HG02981 (cell line): Measurements from ENCODE around the gene GPN1.
"Not testable (repeated sequence)": the region's sequence is repeated elsewhere in the genome, so short reads cannot be mapped to it uniquely, and the experiment has no call there.

Experiments
- ATAC-seq: cut with Tn5 transposase; IDR thresholded peaks from one replicate; pipeline ENCODE4 v1.9.1; 2021; ENCODE audit warnings: mild to moderate bottlenecking, moderate library complexity; ENCODE audit not compliant: unreplicated experiment

GPN1 gene

DNA sequence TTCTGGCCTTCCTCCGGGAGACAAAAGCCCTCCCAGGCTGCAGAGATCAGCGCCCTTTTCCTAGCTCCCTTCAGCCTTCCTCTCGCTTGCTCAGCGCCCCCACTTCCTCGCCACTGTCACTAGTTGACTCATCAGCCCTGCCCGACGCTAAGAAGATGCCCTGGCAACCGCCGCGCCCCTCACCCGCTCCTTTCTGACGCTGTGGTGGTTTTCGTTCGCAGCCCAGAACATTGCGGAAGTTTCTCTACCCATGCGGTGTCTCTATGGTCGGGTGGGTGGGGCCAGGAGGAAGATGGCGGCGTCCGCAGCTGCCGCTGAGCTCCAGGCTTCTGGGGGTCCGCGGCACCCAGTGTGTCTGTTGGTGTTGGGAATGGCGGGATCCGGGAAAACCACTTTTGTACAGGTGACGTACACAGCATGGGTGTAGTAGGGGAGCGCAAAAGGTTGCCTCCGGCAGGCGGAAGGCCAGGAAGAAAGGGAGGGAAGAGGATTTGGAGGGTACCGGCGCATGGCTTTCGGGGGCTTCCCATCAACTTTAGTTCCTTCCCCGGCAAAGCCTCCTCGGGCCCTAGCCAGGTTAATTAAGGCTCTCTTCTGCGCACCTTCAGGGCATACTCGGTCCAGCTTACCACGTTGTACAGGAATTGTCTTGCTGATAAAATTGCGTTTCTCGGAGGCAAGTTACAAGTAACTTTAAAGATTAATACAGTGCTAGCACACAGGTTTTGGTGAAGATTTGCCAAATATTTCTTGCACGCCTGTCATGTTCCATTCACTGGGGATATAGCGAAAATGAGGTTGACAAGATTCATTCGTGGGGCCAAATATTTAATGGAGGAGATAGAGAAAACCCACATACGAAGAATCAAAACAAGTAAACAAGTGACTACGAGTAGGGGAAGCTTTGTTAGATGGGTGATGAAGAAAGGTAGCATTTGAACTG lies at the start of gene GPN1, which contains the start of gene CCDC121:
Gene GPN1 (plus strand): TSS at position 284 of the 943 bp plus-strand sequence. CDS start 9 bp downstream, at position 293.
Gene CCDC121 (minus strand): TSS at position 246 of the 943 bp plus-strand sequence. CDS start 1,213 bp downstream, outside the sequence.
- peak; percentile 98 for ATAC-seq

DNA sequence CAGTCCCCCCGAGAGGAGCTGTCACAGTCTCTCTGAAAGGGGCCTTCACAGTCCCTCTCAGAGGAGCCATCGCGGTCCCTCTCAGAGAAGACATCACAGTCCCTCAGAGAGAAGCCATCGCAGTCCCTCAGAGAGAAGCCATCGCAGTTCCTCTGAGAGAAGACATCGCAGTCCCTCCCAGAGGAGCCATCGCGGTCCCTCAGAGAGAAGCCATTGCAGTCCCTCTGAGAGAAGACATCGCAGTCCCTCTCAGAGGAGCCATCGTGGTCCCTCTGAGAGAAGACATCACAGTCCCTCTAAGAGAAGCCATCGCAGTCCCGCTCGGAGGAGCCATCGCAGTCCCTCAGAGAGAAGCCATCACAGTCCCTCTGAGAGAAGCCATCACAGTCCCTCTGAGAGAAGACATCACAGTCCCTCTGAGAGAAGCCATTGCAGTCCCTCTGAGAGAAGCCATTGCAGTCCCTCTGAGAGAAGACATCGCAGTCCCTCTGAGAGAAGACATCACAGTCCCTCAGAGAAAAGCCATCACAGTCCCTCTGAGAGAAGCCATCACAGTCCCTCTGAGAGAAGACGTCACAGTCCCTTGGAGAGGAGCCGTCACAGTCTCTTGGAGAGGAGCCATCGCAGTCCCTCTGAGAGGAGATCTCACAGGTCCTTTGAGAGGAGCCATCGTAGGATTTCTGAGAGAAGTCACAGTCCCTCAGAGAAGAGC lies 47.3 kb upstream of the GPN1 start:
- ATAC-seq: no peak

DNA sequence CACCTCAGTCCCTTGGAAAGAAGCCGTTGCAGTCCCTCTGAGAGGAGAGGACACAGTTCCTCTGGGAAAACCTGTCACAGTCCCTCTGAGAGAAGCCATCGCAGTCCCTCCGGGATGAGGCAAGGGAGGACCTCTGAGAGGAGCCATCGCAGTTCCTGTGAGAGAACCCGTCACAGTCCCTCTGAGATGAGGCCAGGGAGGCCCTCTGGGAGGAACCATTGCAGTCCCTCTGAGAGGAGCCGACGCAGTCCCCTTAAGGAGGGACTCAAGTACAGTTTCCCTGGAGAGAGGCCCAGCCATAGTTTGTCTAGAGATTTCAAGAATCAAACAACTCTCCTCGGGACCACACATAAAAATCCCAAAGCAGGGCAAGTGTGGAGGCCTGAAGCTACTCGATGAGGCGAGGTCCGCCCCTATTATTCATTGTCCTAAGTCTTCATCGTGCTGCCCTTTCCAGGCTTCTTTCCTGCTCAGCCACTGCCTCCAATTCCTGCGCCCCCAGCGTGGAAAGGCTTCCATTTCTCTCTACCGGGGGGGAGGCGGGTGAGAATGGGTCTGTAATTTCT lies 46.6 kb upstream of the GPN1 start:
- no peak for ATAC-seq

DNA sequence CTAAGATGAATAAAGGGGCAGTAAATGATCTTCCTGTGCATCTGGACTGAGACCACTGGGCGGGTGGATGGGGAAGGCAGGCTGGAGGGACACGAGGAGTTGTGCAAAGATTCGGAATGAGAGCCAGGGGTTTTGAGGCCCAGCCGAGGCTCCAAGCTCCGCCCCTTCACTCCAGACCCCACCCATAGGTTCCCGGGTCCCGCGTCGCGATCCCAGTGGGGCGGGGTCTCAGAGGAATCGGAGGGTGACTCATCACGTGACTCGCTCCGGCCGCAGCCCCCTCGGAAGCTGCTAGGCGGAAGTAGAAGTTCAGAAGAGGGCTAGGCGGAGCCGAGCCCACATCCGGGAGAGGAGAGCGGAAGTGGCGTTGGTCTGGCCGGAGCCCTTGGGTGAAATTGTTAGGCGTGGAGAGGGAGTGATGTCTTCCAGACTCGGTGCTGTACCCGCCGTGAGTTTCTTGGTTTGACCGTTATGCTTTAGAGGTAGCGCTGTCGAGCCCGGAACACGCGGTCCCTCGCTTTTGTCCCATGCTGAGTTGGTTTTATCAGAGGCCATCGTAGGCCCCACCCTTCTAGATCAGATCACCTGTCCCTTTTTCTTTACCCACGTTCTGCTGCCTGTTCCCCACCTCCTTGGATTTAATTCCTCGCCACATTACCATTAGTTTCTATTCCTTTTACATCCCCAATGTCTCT lies 46.0 kb upstream of the GPN1 start, which contains the start of gene ZNF512:
Gene ZNF512 (plus strand): TSS at position 348 of the 695 bp plus-strand sequence. CDS start 71 bp downstream, at position 419.
- peak; percentile 94 for ATAC-seq

DNA sequence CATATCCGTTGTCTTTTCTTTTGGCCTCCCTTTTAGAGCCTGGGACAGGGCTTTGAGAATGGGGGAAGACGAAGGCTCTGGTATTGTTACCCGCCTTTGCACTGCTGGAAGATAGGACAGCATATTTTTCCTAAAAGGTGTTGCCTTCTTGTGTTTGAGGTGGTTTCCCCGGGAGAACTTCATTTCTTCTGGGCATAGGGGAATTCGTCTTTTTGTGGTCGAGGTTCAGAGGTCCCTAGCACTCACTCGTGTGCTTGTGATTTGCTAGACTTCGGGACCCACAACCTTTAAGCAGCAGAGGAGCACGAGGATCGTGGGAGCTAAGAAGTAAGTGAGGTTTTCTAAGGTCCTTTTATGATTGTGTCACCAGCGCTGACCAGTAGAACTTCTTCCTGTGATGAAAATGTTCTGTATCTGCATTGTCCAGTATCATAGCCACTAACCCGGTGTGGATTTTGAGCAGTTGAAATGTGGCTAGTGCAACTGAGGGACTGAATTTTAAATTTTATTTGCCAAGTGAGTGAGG lies 45.4 kb upstream of the GPN1 start:
- ATAC-seq: no peak

DNA sequence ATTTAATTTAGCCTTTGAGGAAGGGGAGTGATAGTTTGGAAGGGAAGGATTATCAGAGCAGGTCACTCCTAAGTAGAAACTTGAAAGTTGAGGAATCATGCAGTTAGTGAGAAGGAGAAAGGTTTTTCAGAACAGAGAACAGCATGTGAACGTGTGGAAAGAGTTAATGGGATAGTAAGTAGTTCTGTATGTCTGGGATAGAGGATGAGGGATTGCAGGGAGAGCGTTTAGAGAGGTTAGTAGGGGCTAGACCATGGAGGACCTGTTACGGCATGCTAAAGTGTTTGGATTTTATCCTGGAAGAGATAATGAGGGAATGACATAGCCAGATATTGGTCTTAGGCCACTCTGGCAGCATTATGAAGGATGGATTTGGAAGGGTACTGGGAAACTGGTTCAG lies 44.3 kb upstream of the GPN1 start:
- no peak for ATAC-seq

DNA sequence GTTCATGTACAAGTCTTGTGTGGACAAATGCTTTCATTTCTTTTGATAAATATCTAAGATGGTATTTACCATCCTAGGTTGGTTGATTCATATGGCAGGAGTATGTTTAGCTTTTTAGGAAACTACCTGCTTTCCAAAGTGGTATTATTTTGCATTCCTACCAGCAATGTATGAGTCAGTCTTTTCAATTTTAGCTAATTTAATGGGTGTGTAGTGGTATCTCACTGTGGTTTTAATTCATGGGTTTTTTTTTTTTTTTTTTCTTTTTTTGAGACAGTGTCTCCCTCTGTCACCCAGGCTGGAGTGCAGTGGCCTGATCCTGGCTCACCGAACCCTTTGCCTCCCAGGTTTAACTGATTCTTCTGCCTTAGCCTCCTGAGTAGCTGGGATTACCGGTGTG lies 41.8 kb upstream of the GPN1 start:
- ATAC-seq: no peak

DNA sequence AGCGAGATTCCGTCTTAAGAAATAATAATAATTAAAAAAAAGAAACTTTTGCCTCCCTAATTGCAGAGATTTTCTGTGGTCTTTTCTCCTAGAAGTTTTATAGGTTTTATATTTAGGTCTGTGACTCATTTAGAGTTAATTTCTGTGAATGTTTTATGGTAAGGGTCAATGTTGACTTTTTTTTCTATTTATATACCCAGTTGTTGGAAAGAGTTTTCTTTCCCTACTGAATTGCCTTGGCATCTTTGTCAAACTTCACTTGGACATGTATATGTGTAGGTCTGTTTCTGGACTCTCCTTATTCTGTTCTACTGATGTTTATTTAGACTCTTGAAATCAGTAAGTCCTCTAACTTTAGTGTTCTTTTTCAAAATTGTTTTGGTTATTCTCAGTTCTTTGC lies 40.5 kb upstream of the GPN1 start:
- ATAC-seq: no peak

DNA sequence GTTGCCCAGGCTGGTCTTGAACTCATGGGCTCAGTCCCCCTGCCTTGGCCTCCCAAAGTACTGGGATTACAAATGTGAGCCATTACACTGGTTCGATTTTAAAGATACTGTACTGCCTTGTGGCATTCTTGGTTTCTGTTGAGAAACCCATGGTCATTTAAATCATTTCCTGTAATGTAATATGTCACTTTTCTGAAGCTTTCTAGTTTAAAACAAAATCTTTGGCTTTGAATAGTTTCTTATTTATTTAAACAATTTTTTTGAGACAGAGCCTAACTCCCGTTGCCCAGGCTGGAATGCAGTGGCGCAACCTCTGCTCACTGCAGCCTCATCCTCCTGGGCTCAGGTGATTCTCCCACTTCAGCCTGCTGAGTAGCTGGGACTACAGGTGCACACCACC lies 37.1 kb upstream of the GPN1 start:
- no peak for ATAC-seq

DNA sequence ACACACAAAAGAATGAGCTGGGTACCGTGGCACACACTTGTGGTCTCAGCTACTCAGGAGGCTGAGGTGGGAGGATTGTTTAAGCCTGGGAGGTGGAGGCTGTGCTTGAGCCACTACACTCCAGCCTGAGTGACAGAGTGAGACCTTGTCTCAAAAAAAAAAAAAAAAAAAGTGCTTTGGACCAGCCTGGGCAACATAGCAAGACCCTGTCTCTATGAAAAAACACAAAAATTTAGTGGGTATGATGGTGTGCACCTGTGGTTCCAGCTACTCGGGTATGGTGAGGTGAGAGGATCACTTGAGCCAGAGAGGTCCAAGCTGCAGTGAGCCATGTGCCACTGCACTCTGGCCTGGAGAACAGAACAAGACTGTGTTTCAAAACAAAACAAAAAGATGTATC lies 35.6 kb upstream of the GPN1 start:
- ATAC-seq: no peak

DNA sequence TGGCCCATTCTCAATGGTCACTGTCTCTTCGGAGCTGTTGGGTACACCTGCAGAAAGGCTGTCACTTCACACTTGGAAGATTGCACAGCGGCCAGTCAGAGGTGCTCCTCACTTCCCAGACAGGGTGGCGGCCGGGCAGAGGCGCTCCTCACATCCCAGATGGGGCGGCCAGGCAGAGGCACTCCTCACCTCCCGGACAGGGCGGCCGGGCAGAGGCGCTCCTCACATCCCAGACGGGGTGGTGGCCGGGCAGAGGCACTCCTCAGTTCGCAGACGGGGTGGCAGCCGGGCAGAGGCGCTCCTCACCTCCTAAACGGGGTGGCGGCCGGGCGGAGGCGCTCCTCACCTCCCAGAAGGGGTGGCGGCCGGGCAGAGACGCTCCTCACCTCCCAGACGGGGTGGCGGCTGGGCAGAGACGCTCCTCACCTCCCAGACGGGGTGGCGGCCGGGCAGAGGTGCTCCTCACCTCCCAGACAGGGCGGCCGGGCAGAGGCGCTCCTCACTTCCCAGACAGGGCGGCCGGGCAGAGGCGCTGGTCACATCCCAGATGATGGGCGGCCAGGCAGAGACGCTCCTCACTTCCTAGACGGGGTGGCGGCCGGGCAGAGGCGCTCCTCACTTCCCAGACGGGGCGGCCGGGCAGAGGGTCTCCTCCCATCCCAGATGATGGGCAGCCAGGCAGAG lies 34.7 kb upstream of the GPN1 start:
- not testable (repeated sequence) for ATAC-seq

DNA sequence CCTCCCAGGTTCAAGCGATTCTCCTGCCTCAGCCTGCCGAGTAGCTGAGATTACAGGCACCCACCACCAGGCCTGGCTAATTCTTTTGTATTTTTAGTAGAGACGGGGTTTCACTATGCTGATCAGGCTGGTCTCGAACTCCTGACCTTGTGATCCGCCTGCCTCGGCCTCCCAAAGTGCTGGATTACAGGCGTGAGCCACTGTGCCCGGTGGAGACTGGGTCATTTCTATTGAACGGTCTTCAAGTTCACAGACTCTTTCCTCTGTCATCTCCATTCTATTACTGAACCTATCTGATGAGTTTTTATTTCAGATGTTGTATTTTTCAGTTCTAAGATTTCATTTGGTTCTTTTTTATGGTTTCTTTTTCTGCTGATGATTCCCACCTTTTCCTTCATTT lies 33.4 kb upstream of the GPN1 start:
- not testable (repeated sequence) for ATAC-seq

DNA sequence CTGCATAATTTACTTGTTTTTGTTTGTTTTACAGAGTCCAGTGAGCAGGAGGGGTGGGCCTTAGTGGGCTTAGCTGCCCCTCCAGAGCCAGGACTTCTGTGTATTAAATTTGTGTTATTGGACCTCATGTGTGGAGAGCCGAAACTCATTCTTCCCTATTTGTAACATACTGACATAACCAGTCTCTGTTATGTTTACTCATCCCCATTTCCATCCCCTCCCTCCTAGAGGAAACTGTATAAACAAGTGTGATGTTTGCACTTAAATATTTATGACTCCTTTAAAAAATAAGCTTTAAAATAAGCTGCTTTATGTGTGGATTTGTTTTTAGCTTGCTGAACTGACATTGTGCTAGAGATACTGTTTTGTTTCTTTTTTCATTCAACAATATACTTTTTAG lies 32.2 kb upstream of the GPN1 start:
- no peak for ATAC-seq

DNA sequence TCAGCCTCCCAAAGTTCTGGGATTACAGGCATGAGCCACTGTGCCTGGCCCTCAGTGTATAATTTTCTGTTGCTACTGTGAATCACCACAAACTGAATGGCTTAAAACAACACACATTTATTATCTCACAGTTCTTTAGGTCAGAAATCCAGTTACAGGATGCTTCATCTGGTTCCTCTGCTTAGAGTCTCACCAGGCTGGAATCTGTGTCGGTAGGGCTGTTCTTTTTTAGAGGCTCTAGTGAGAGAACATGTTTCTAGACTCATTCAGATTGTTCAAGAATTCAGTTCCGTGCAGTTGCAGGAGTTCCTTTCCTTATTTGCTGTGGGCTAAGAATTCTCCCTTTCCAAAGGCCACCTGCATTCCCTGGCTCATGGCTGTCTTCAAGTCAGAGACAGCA lies 22.2 kb upstream of the GPN1 start:
- no peak for ATAC-seq

DNA sequence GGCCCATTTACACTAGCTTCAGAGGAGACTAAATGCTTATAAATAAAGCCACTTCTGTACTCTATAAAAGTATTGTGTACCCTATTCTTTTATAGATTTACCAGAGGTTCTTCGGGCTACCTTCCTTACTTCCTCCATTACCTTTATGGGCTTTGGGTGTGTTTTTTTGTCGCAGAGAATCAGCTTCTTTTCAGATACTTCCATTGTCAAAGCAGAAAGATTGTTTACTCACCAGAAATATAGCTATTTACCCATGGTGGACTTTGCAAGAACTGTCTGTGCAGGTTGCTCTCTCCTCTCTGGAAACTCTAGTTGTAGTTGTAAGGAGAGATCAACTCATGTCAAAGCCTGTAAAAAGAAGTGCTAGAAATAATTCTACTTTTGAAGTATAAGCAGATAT lies 14.9 kb upstream of the GPN1 start:
- no peak for ATAC-seq

DNA sequence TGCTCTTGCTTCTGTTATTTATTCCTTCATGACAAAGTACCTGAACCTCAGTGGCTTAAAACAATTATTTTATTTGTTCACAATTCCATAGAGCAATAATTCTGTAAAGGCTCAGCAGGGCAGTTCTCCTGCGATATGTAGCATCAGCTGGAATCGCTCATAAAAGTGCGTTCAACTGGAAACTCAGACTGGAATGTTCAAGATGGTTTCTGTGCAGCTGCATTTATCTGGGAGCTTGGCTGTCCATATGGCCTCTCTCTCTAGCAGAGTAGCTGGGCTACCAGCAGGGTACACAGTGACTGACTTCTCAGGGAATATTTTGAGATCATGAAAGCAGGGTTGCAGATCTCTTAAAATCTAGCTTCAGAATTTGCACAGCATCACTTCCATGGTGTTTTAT lies 13.5 kb upstream of the GPN1 start:
- ATAC-seq: no peak

DNA sequence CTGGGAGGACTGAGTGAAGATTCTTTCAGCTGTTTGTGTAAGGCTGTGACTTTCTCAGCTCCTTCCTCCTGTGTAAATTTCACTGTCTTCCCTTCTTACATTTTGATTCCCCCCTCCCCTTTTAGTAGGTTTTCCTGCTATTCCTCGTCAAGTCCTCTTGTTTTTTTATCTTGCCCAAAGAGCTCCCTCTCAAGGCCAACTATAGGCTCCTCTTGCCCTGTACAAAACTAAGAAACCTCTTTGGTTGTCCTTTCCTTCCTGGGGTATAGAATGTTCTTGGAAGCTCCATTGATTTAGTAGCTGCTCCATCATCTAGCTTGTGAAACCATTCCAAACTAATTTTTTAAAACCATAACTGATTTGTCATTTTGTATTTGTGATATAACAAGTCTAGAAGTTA lies 7.3 kb upstream of the GPN1 start:
- ATAC-seq: no peak

DNA sequence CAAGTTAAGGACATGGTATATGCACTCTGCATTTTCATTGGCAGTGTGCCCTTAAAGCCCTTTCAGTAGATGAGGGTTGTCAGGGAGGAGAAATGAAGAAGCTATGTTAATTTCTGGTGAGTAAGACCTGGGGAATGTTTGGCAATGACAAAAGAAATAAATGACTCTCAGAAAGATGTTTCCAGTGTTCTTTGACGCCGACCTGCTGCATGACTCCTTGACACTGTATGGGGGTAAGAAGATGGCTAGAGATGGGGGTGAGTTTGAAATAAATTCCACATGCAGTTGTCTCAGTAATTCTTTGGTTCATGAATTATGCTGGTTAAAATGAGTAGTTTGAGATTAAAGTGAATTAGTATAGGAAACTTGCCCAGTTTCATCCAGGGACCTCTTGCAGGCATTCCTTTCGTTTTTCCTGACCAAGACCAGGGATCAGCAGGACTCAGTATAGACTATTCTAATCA lies 5.9 kb upstream of the GPN1 start:
- ATAC-seq: no peak

DNA sequence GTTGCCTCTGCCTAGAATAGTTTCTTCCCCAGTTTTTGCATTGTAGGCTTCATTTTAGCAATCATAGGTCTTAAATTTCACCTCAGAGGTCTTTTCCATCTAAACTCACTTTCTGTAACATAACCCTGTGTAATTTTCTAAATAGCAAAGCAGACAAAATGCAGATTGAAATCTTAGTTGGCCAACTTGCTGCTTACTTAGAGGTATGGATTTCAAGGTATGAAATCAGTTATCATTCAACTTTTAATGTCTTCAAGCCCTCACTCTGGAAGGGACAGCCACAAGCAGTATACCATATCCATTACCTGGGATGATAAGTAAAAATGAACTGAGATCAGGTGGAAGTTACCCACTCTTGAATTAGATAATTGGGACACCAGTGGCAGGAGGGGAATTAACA lies 3.9 kb upstream of the GPN1 start:
- ATAC-seq: no peak

DNA sequence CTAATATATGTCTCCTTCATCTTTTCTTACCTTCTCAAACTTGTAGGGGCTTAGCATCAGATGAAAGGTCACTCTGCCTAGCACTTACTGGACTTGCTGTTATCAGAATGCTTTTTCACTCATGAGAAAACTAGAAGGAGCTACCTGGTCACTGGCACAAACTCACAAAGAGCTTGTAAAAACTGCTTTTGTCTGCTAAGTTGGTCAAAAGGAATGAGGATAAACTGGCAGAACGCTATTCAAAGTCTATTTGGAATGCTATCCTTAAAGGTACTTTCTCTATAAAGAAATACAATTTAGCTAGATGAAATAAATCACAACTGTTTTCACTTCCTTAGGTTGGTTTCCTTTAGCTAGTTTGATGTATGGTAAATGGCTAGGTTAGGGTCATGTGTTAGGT lies 2.5 kb upstream of the GPN1 start:
- not testable (repeated sequence) for ATAC-seq
